CD14-positive monocyte (primary cell): Measurements from ENCODE around the gene POLRMT. TPM values are rescaled to one million over a fixed set of nuclear protein-coding genes. Genes with fewer than 3 reads are reported as not detected.

Source experiments
- DNase-seq, 3 donors: peaks; one replicate each; pipeline ENCODE4 v3.0.0-alpha.2; 2011 to 2022
- H2AFZ ChIP-seq: 2 replicates; pipeline ENCODE4 v1.6.0; 2012; ENCODE audit warnings: mild to moderate bottlenecking, low read depth, low read length, inconsistent platforms; ENCODE audit not compliant: insufficient read depth, poor library complexity, severe bottlenecking
- H3K27ac ChIP-seq, 2 donors: 1 replicate in 1 of 2; 2 replicates in 1 of 2; pipeline ENCODE4 v1.5.1; 2012 to 2013; ENCODE audit warnings: low read length in 2 of 2, control low read depth in 1 of 2, inconsistent platforms in 1 of 2, low read depth in 1 of 2, mild to moderate bottlenecking in 1 of 2
- H3K27me3 ChIP-seq, 2 donors: one replicate each; pipeline versions ENCODE4 v1.6.0 to v1.6.1; 2011 to 2013; ENCODE audit warnings: low read length in 2 of 2; ENCODE audit not compliant: control insufficient read depth in 2 of 2, insufficient read depth in 2 of 2
- H3K36me3 ChIP-seq, 2 donors: replicated peaks in 1 of 2; 1 replicate in 1 of 2; 2 replicates in 1 of 2; pipeline versions ENCODE4 v1.5.1 to v1.6.1; 2012 to 2013; ENCODE audit warnings: low read length in 2 of 2, control low read depth in 1 of 2, inconsistent platforms in 1 of 2, mild to moderate bottlenecking in 1 of 2; ENCODE audit not compliant: insufficient read depth in 2 of 2, control insufficient read depth in 1 of 2
- H3K4me1 ChIP-seq, 2 donors: 1 replicate in 1 of 2; 2 replicates in 1 of 2; pipeline versions ENCODE4 v1.5.1 to v1.6.1; 2012 to 2013; ENCODE audit warnings: low read length in 2 of 2, control low read depth in 1 of 2, inconsistent platforms in 1 of 2, mild to moderate bottlenecking in 1 of 2, moderate library complexity in 1 of 2; ENCODE audit not compliant: insufficient read depth in 2 of 2, control insufficient read depth in 1 of 2
- H3K4me2 ChIP-seq: replicated peaks from 2 replicates; pipeline ENCODE3; 2012; ENCODE audit warnings: low read length, moderate library complexity, mild to moderate bottlenecking; ENCODE audit not compliant: poor library complexity, severe bottlenecking; ENCODE audit errors: extremely low read depth
- H3K4me3 ChIP-seq, 3 experiments: fragments of 200-600 bp in 1 of 3; sonication (generic) in 1 of 3; replicated peaks in 1 of 3; 1 replicate in 2 of 3; 2 replicates in 1 of 3; pipeline ENCODE4 v1.5.1; 2011 to 2013; ENCODE audit warnings: low read length in 3 of 3, mild to moderate bottlenecking in 3 of 3, control low read depth in 2 of 3, low read depth in 2 of 3, inconsistent platforms in 1 of 3, moderate library complexity in 1 of 3
- H3K79me2 ChIP-seq: 2 replicates; pipeline ENCODE4 v1.6.0; 2012; ENCODE audit warnings: mild to moderate bottlenecking, control low read depth, inconsistent platforms, low read length, moderate library complexity; ENCODE audit not compliant: insufficient read depth
- H3K9ac ChIP-seq: 2 replicates; pipeline ENCODE4 v1.6.0; 2017; ENCODE audit warnings: low read length, mild to moderate bottlenecking; ENCODE audit not compliant: insufficient read depth, poor library complexity, severe bottlenecking
- H3K9me3 ChIP-seq, 2 donors: replicated peaks in 1 of 2; 1 replicate in 1 of 2; 2 replicates in 1 of 2; pipeline versions ENCODE4 v1.5.1 to v1.6.1; 2012 to 2013; ENCODE audit warnings: low read length in 2 of 2, control low read depth in 1 of 2; ENCODE audit not compliant: control insufficient read depth in 1 of 2, insufficient read depth in 1 of 2
- H4K20me1 ChIP-seq: 2 replicates; pipeline ENCODE4 v1.6.0; 2012; ENCODE audit warnings: mild to moderate bottlenecking, low read length, control low read depth, moderate library complexity; ENCODE audit not compliant: insufficient read depth
- H3K27ac Mint-ChIP-seq, 7 donors: one replicate each; pipeline ENCODE4 v1.8.0; 2020; ENCODE audit warnings: mild to moderate bottlenecking in 7 of 7, mixed read lengths in 7 of 7, moderate library complexity in 6 of 7, inconsistent platforms in 2 of 7
- H3K27me3 Mint-ChIP-seq, 3 donors: one replicate each; pipeline ENCODE4 v1.8.0; 2021 to 2022; ENCODE audit warnings: low read depth in 3 of 3, mild to moderate bottlenecking in 3 of 3, mixed read lengths in 3 of 3, moderate library complexity in 3 of 3, inconsistent platforms in 1 of 3
- H3K36me3 Mint-ChIP-seq, 2 donors: one replicate each; pipeline ENCODE4 v1.8.0; 2020; ENCODE audit warnings: mixed read lengths in 2 of 2, inconsistent platforms in 1 of 2, mild to moderate bottlenecking in 1 of 2
- H3K4me1 Mint-ChIP-seq: one replicate; pipeline ENCODE4 v1.8.0; 2020; ENCODE audit warnings: mild to moderate bottlenecking, mixed read lengths
- H3K4me3 Mint-ChIP-seq, 2 donors: one replicate each; pipeline ENCODE4 v1.8.0; 2020; ENCODE audit warnings: mild to moderate bottlenecking in 2 of 2, mixed read lengths in 2 of 2, moderate library complexity in 1 of 2
- H3K9me3 Mint-ChIP-seq, 7 donors: one replicate each; pipeline ENCODE4 v1.8.0; 2020 to 2022; ENCODE audit warnings: mixed read lengths in 7 of 7, mild to moderate bottlenecking in 6 of 7, moderate library complexity in 6 of 7, inconsistent platforms in 2 of 7
- CTCF ChIP-seq: fragments of 200-600 bp; IDR thresholded peaks from one replicate; pipeline ENCODE4 v1.8.0; 2022; ENCODE audit warnings: antibody characterized with exemption, mild to moderate bottlenecking
- WGBS: methylation state at CpG from one replicate; pipeline ENCODE4 v1.1.5; 2013; ENCODE audit warnings: missing lambda C conversion rate; ENCODE audit not compliant: insufficient coverage; 5-methylcytosine and 5-hydroxymethylcytosine counted together
- intact Hi-C, 2 donors: fragments of 100-400 bp; cut with micrococcal nuclease; formaldehyde crosslinking; loops; one replicate each; pipeline versions ENCODE4 v1.15.0 to v1.15.1; 2023
- polyA plus RNA-seq, 3 donors: library from polyadenylated mRNA; depleted of rRNA in 1 of 3; unstranded in 2 of 3; stranded (reverse) in 1 of 3; fragments of 300-500 nt in 2 of 3; fragments of >200 nt in 1 of 3; fragmentation: Illumina TruSeq in 2 of 3; gene quantifications; 1 replicate in 2 of 3; 2 replicates in 1 of 3; pipeline ENCODE4 v1.2.3, GENCODE V29; 2012 to 2021

The POLRMT gene
- polyA plus RNA-seq, 3 donors, result 16.2 to 40.5 (median 17.6) TPM

GRCh38 chr19:618674-619285 is 14.6 kb downstream of the POLRMT start:
- H3K9me3 Mint-ChIP-seq, result peaks cover 0 to 19% (median 0%) of the 10 kb centered on the region in 7 donors
- no peak for DNase-seq
- no peaks in the 10 kb centered on the region for H3K79me2 ChIP-seq
- peaks cover 36 to 45% of the 10 kb centered on the region in 2 donors for H3K36me3 Mint-ChIP-seq
- H3K4me3 ChIP-seq, result no peak overlapping the region
- intact Hi-C loops, result no loop called here
- 98% methylated on average over 23 of the region's 27 CpGs for WGBS
- no peak overlapping the region for H3K4me3 Mint-ChIP-seq
- H3K4me1 Mint-ChIP-seq, result peaks cover 4% of the 10 kb centered on the region
- H3K36me3 ChIP-seq, result peaks cover 41 to 50% of the 10 kb centered on the region in 2 donors
- H3K4me1 ChIP-seq, result peaks cover 0 to 4% of the 10 kb centered on the region in 2 donors
- no peak for TF ChIP-seq CTCF
- H4K20me1 ChIP-seq, result no peaks in the 10 kb centered on the region
- no peaks in the 10 kb centered on the region for H3K9me3 ChIP-seq
- no peak overlapping the region for H3K27ac ChIP-seq
- H3K27me3 ChIP-seq, result peaks cover 0 to 17% of the 10 kb centered on the region in 2 donors
- H3K4me2 ChIP-seq, result no peak overlapping the region
- H3K9ac ChIP-seq, result no peak overlapping the region
- H2AFZ ChIP-seq, result no peak overlapping the region
- no peak overlapping the region for H3K27ac Mint-ChIP-seq
- H3K27me3 Mint-ChIP-seq, result peaks cover 13 to 25% (median 16%) of the 10 kb centered on the region in 3 donors

GRCh38 chr19:618247-618619 is 15.1 kb downstream of the POLRMT start:
- Histone ChIP-seq H3K79me2 (no peaks in the 10 kb centered on the region), H3K4me3 (no peak overlapping the region), H3K9me3 (no peaks in the 10 kb centered on the region), H4K20me1 (no peaks in the 10 kb centered on the region), H3K4me2 (no peak overlapping the region), H3K4me1 (peaks cover 0 to 4% of the 10 kb centered on the region in 2 donors), H2AFZ (no peak overlapping the region), H3K36me3 (peaks cover 36 to 44% of the 10 kb centered on the region in 2 donors), H3K27ac (no peak overlapping the region), H3K27me3 (peaks cover 0 to 17% of the 10 kb centered on the region in 2 donors), H3K9ac (no peak overlapping the region)
- H3K27me3 Mint-ChIP-seq, result peaks cover 14 to 26% (median 16%) of the 10 kb centered on the region in 3 donors
- no peak overlapping the region for H3K4me3 Mint-ChIP-seq
- H3K36me3 Mint-ChIP-seq, result peaks cover 30 to 39% of the 10 kb centered on the region in 2 donors
- no peak for TF ChIP-seq CTCF
- intact Hi-C loops, result no loop called here
- 92% methylated on average over 10 of the region's 19 CpGs for WGBS
- no peak for DNase-seq
- H3K9me3 Mint-ChIP-seq, result peaks cover 0 to 19% (median under 1%) of the 10 kb centered on the region in 7 donors
- H3K4me1 Mint-ChIP-seq, result peaks cover 4% of the 10 kb centered on the region
- no peak overlapping the region for H3K27ac Mint-ChIP-seq
